Bronchial epithelial cell (primary cell): Measurements from ENCODE around the gene PHC1. TPM values are rescaled to one million over a fixed set of nuclear protein-coding genes. Genes with fewer than 3 reads are reported as not detected.

ENCODE experiments used
- DNase-seq: peaks from one replicate; pipeline ENCODE4 v3.0.0-alpha.2; 2010; ENCODE audit warnings: low read depth
- FAIRE-seq: peaks from 2 replicates; lab custom pipeline; 2011; peaks lifted over from hg19 to GRCh38; lab: Jason Lieb, UNC
- H3K27me3 ChIP-seq: 2 replicates; pipeline ENCODE4 v1.5.1; 2011; ENCODE audit warnings: low read length; ENCODE audit not compliant: control insufficient read depth, insufficient read depth
- H3K36me3 ChIP-seq: 2 replicates; pipeline ENCODE4 v1.5.1; 2011; ENCODE audit warnings: low read length; ENCODE audit not compliant: control insufficient read depth, insufficient read depth
- H3K4me3 ChIP-seq: 2 replicates; pipeline ENCODE4 v1.5.1; 2011; ENCODE audit warnings: mild to moderate bottlenecking, low read depth, low read length, control low read depth
- CTCF ChIP-seq: IDR thresholded peaks from 2 replicates; pipeline ENCODE4 v1.5.1; 2011; ENCODE audit warnings: mild to moderate bottlenecking, moderate library complexity, low read length, control low read depth, inconsistent platforms; ENCODE audit not compliant: insufficient read depth, severe bottlenecking
- total RNA-seq: library from RNA; depleted of rRNA; stranded (reverse); fragments of >200 nt; gene quantifications from 2 replicates; pipeline ENCODE4 v1.2.1, GENCODE V29; 2014

The PHC1 gene
- total RNA-seq, 1 donor from 2014 or later = 3.7 TPM

GRCh38 chr12:8911606-8912268, 2.6 kb upstream of the PHC1 start:
- no peaks in the 10 kb centered on the region for H3K36me3 ChIP-seq
- DNase-seq (peak; percentile 13), FAIRE-seq (no peak)
- no peak for TF ChIP-seq CTCF
- no peaks in the 10 kb centered on the region for H3K27me3 ChIP-seq
- H3K4me3 ChIP-seq = no peak overlapping the region

GRCh38 chr12:8912914-8913313, 1.4 kb upstream of the PHC1 start:
- TF ChIP-seq CTCF = peak; percentile 38
- DNase-seq = peak; percentile 62
- H3K27me3 ChIP-seq = no peaks in the 10 kb centered on the region
- no peak overlapping the region for H3K4me3 ChIP-seq
- no peak for FAIRE-seq
- no peaks in the 10 kb centered on the region for H3K36me3 ChIP-seq

GRCh38 chr12:8913702-8914032, 642 bp upstream of the PHC1 start:
- peak overlapping the region; percentile 39 for H3K4me3 ChIP-seq
- H3K36me3 ChIP-seq = no peaks in the 10 kb centered on the region
- DNase-seq (no peak), FAIRE-seq (no peak)
- TF ChIP-seq CTCF = no peak
- H3K27me3 ChIP-seq = no peaks in the 10 kb centered on the region

- H3K36me3 ChIP-seq = no peaks in the 10 kb centered on the region
- no peak for TF ChIP-seq CTCF
- DNase-seq (peak; percentile 53), FAIRE-seq (no peak)
- peak overlapping the region; percentile 39 for H3K4me3 ChIP-seq
- H3K27me3 ChIP-seq = no peaks in the 10 kb centered on the region
Measured at GRCh38 chr12:8914716-8915526, 612 bp downstream of the PHC1 start.

- Histone ChIP-seq H3K27me3 (no peaks in the 10 kb centered on the region), H3K36me3 (no peaks in the 10 kb centered on the region), H3K4me3 (no peak overlapping the region)
- no peak for TF ChIP-seq CTCF
- DNase-seq (no peak), FAIRE-seq (no peak)
Measured at GRCh38 chr12:8916154-8916553, 1.8 kb downstream of the PHC1 start.
